ENCODE data around the gene ZNF423. TPM values are rescaled to one million over a fixed set of nuclear protein-coding genes. Genes with fewer than 3 reads are reported as not detected.

Gene ZNF423
- polyA plus RNA-seq, 1 of the 3 experiments (the other 2 are of a cell fraction) = 1.2 TPM

DNA sequence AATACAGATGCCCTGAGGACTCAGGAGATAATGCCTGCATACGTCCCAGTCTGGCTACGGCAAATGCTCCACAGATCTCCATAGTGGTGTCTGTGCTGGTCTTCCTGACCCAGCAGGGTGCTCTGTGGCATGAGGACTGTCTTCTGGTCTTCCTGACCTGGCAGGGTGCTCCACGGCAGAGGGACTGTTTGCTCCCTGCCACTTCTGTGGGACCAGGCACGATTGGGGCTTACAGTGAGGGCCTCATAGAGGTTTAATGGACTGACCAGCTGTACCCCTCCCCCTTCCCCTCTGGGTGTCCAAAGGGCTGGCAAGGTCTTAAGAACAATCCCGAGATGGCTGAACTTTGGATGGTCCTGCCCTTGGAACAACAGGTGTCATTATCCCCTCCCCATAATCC, 359.3 kb downstream of the ZNF423 start:
- H3K4me3 ChIP-seq (ENCODE audit: low read depth in 2 of 2, low read length in 1 of 2) = no peak overlapping the region
- no peaks in the 10 kb centered on the region for H4K20me1 ChIP-seq (ENCODE audit: insufficient read depth)
- no peak overlapping the region for H3K9ac ChIP-seq
- no peaks in the 10 kb centered on the region for H3F3A ChIP-seq (replicated peaks; ENCODE audit: insufficient read depth)
- no peak overlapping the region for H2AFZ ChIP-seq (ENCODE audit: low read depth)
- no peaks in the 10 kb centered on the region for H3K36me3 ChIP-seq (replicated peaks in 1 of 2; ENCODE audit: control insufficient read depth in 1 of 2, insufficient read depth in 2 of 2, low read length in 1 of 2)
- ChIA-PET POLR2A (no interaction called here), CTCF (no interaction called here)
- DNase-seq = no peak
- no peaks in the 10 kb centered on the region for H3K79me2 ChIP-seq (ENCODE audit: insufficient read depth)
- H3K27ac ChIP-seq (ENCODE audit: low read depth in 2 of 2, low read length in 1 of 2) = no peak overlapping the region
- TF ChIP-seq RFX5 (IDR thresholded peaks at IDR 0.05; ENCODE audit: low read length) (no peak), SIN3A (IDR thresholded peaks at IDR 0.05; ENCODE audit: borderline replicate concordance, low read depth, low read length) (no peak), RAD21 (IDR thresholded peaks at IDR 0.05; ENCODE audit: low read length) (no peak), ELF1 (IDR thresholded peaks at IDR 0.05) (no peak), RXRA (IDR thresholded peaks at IDR 0.05; ENCODE audit: borderline replicate concordance, low read depth) (no peak), NRF1 (IDR thresholded peaks at IDR 0.05; ENCODE audit: low read depth, low read length) (no peak), TAF1 (IDR thresholded peaks at IDR 0.05; ENCODE audit: borderline replicate concordance, low read depth, low read length) (no peak), TEAD4 (IDR thresholded peaks at IDR 0.05; ENCODE audit: borderline replicate concordance, insufficient read depth) (no peak), RCOR1 (IDR thresholded peaks at IDR 0.05; ENCODE audit: low read length) (no peak), TCF12 (IDR thresholded peaks at IDR 0.05) (no peak), JUND (IDR thresholded peaks at IDR 0.05) (no peak), MEF2A (IDR thresholded peaks at IDR 0.05; ENCODE audit: borderline replicate concordance, low read depth) (no peak), GATA2 (CRISPR knock-in tag; IDR thresholded peaks at IDR 0.05) (no peak), NFIC (IDR thresholded peaks at IDR 0.05; ENCODE audit: borderline replicate concordance) (no peak), EP300 (IDR thresholded peaks at IDR 0.05; ENCODE audit: borderline replicate concordance in 1 of 2, low read depth in 1 of 2, low read length in 1 of 2) (no peak), FOXM1 (IDR thresholded peaks at IDR 0.05; ENCODE audit: low read depth) (no peak)
- TF ChIP-seq, protein P1, sequence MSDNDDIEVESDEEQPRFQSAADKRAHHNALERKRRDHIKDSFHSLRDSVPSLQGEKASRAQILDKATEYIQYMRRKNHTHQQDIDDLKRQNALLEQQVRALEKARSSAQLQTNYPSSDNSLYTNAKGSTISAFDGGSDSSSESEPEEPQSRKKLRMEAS (IDR thresholded peaks at IDR 0.05; ENCODE audit: low read depth) = no peak
- TF ChIP-seq, protein P2, sequence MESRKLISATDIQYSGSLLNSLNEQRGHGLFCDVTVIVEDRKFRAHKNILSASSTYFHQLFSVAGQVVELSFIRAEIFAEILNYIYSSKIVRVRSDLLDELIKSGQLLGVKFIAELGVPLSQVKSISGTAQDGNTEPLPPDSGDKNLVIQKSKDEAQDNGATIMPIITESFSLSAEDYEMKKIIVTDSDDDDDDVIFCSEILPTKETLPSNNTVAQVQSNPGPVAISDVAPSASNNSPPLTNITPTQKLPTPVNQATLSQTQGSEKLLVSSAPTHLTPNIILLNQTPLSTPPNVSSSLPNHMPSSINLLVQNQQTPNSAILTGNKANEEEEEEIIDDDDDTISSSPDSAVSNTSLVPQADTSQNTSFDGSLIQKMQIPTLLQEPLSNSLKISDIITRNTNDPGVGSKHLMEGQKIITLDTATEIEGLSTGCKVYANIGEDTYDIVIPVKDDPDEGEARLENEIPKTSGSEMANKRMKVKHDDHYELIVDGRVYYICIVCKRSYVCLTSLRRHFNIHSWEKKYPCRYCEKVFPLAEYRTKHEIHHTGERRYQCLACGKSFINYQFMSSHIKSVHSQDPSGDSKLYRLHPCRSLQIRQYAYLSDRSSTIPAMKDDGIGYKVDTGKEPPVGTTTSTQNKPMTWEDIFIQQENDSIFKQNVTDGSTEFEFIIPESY (IDR thresholded peaks at IDR 0.05; ENCODE audit: borderline replicate concordance, low read depth) = no peak
- TF ChIP-seq, protein P3, sequence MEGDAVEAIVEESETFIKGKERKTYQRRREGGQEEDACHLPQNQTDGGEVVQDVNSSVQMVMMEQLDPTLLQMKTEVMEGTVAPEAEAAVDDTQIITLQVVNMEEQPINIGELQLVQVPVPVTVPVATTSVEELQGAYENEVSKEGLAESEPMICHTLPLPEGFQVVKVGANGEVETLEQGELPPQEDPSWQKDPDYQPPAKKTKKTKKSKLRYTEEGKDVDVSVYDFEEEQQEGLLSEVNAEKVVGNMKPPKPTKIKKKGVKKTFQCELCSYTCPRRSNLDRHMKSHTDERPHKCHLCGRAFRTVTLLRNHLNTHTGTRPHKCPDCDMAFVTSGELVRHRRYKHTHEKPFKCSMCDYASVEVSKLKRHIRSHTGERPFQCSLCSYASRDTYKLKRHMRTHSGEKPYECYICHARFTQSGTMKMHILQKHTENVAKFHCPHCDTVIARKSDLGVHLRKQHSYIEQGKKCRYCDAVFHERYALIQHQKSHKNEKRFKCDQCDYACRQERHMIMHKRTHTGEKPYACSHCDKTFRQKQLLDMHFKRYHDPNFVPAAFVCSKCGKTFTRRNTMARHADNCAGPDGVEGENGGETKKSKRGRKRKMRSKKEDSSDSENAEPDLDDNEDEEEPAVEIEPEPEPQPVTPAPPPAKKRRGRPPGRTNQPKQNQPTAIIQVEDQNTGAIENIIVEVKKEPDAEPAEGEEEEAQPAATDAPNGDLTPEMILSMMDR (IDR thresholded peaks at IDR 0.05) = no peak
- TF ChIP-seq, protein P4, sequence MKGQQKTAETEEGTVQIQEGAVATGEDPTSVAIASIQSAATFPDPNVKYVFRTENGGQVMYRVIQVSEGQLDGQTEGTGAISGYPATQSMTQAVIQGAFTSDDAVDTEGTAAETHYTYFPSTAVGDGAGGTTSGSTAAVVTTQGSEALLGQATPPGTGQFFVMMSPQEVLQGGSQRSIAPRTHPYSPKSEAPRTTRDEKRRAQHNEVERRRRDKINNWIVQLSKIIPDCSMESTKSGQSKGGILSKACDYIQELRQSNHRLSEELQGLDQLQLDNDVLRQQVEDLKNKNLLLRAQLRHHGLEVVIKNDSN (IDR thresholded peaks at IDR 0.05; ENCODE audit: borderline replicate concordance, low read depth) = no peak
- H3K9me3 ChIP-seq = no peaks in the 10 kb centered on the region
- no peaks in the 10 kb centered on the region for H3K27me3 ChIP-seq (ENCODE audit: insufficient read depth)
- WGBS (ENCODE audit: low lambda C conversion rate) = 49% methylated on average over 5 of the region's 5 CpGs
- H3K4me1 ChIP-seq (ENCODE audit: control insufficient read depth in 1 of 2, insufficient read depth in 2 of 2, low read depth in 1 of 2, low read length in 1 of 2) = peaks cover 0 to 23% of the 10 kb centered on the region in 2 experiments; a peak in 1 of 4 replicates
- H3K4me2 ChIP-seq = no peak overlapping the region
- no peaks in the 10 kb centered on the region for H3K9me2 ChIP-seq
